K562 (cell line): ENCODE results near the gene INHA. TPM values are rescaled to one million over a fixed set of nuclear protein-coding genes. Genes with fewer than 3 reads are reported as not detected.
A peak's percentile ranks its signal among the peaks of the same experiment; 100 is the strongest.

ENCODE experiments used
- ATAC-seq: fragments of 200-7000 bp; cut with Tn5 transposase; 3 replicates; pipeline ENCODE4 v1.9.1; 2020; ENCODE audit warnings: moderate library complexity
- BruUV-seq: library from RNA; stranded (reverse); fragments of 400-500 nt; replicated peaks from 2 replicates; lab custom pipeline; 2021; lab: Mats Ljungman, UMichigan
- CTCF ChIA-PET: fragments of 300-600 bp; formaldehyde crosslinking; extraction: SDS; loops from one replicate; lab custom pipeline; 2021; ENCODE audit warnings: low intra/inter-chr PET ratio; lab: Yijun Ruan, JAX
- POLR2A ChIA-PET: fragments of 300-600, 350-650 bp; sonication (Branson Sonifier 250); formaldehyde crosslinking; extraction: SDS; loops from one replicate; lab custom pipeline; 2021; ENCODE audit warnings: antibody characterized with exemption, inconsistent platforms; lab: Yijun Ruan, JAX
- DNase-seq, 4 experiments: peaks; one replicate each; pipeline versions ENCODE4 v3.0.0 to v3.0.0-alpha.2; 2011 to 2018; ENCODE audit warnings: low spot score in 3 of 4, mixed read lengths in 3 of 4; ENCODE audit errors: extremely low read depth in 1 of 4
- FAIRE-seq: peaks from 2 replicates; lab custom pipeline; 2011; peaks lifted over from hg19 to GRCh38; lab: Jason Lieb, UNC
- H2AFZ ChIP-seq: 2 replicates; pipeline ENCODE4 v1.6.0; 2011; ENCODE audit warnings: low read depth, low read length, control low read depth, inconsistent platforms
- H3K27ac ChIP-seq: fragments of 200-600 bp; 3 replicates; pipeline ENCODE4 v1.8.0; 2011; ENCODE audit warnings: low read depth, mild to moderate bottlenecking, control low read depth, inconsistent platforms, low read length, moderate library complexity, mixed read lengths; ENCODE audit errors: extremely low read depth
- H3K27me3 ChIP-seq, 2 experiments: fragments of 300-600 bp in 1 of 2; 2 replicates in 1 of 2; 3 replicates in 1 of 2; pipeline versions ENCODE4 v1.6.0 to v1.8.0; 2011; ENCODE audit warnings: inconsistent platforms in 2 of 2, low read length in 2 of 2, mild to moderate bottlenecking in 1 of 2, mixed read lengths in 1 of 2, moderate library complexity in 1 of 2; ENCODE audit not compliant: control insufficient read depth in 2 of 2, insufficient read depth in 2 of 2
- H3K36me3 ChIP-seq: fragments of 300-600 bp; 3 replicates; pipeline ENCODE4 v1.8.0; 2011; ENCODE audit warnings: mild to moderate bottlenecking, low read length, inconsistent platforms; ENCODE audit not compliant: control insufficient read depth, insufficient read depth
- H3K4me1 ChIP-seq, 2 experiments: fragments of 200-600 bp in 1 of 2; replicated peaks in 1 of 2; 2 replicates in 1 of 2; 3 replicates in 1 of 2; pipeline versions ENCODE4 v1.5.1 to v1.8.0; 2011; ENCODE audit warnings: inconsistent platforms in 2 of 2, low read length in 2 of 2, mild to moderate bottlenecking in 1 of 2, mixed read lengths in 1 of 2, moderate library complexity in 1 of 2; ENCODE audit not compliant: control insufficient read depth in 2 of 2, insufficient read depth in 2 of 2
- H3K4me2 ChIP-seq: 2 replicates; pipeline ENCODE4 v1.6.1; 2011; ENCODE audit warnings: low read length, control low read depth, inconsistent platforms, mixed read lengths; ENCODE audit not compliant: insufficient read depth
- H3K4me3 ChIP-seq: fragments of 200-600 bp; sonication (generic), shearing (Covaris generic); 2 replicates; pipeline ENCODE4 v1.5.1; 2016; ENCODE audit warnings: control low read depth, inconsistent platforms
- H3K79me2 ChIP-seq: fragments of 200-600 bp; 3 replicates; pipeline ENCODE4 v1.8.0; 2011; ENCODE audit warnings: low read length, inconsistent platforms; ENCODE audit not compliant: control insufficient read depth, insufficient read depth
- H3K9ac ChIP-seq, 2 experiments: 2 replicates each; pipeline versions ENCODE4 v1.6.0 to v1.6.1; 2011; ENCODE audit warnings: low read depth in 2 of 2, low read length in 2 of 2, control low read depth in 1 of 2, inconsistent platforms in 1 of 2, mild to moderate bottlenecking in 1 of 2, mixed read lengths in 1 of 2; ENCODE audit not compliant: insufficient read depth in 1 of 2
- H3K9me1 ChIP-seq: one replicate; pipeline ENCODE4 v1.6.0; 2011; ENCODE audit warnings: inconsistent platforms, mild to moderate bottlenecking, low read length, moderate library complexity; ENCODE audit not compliant: control insufficient read depth, insufficient read depth
- H3K9me3 ChIP-seq: replicated peaks from 2 replicates; pipeline ENCODE4 v1.5.1; 2011; ENCODE audit warnings: low read depth, low read length, inconsistent platforms; ENCODE audit not compliant: control insufficient read depth, insufficient read depth
- H4K20me1 ChIP-seq: replicated peaks from 2 replicates; pipeline ENCODE4 v1.6.1; 2011; ENCODE audit warnings: low read length, inconsistent platforms, mixed read lengths; ENCODE audit not compliant: control insufficient read depth, insufficient read depth
- ARID2 ChIP-seq: fragments of 450-650 bp; IDR thresholded peaks from 2 replicates; pipeline ENCODE4 v1.6.1; 2017; ENCODE audit warnings: antibody characterized with exemption, mild to moderate bottlenecking
- CREBBP ChIP-seq: IDR thresholded peaks from one replicate; pipeline ENCODE4 v1.6.1; 2012; ENCODE audit warnings: low read depth, mild to moderate bottlenecking, control low read depth, inconsistent platforms, low read length
- EHMT2 ChIP-seq: fragments of 450-650 bp; IDR thresholded peaks from 2 replicates; pipeline ENCODE4 v1.6.1; 2018; ENCODE audit warnings: antibody characterized with exemption
- ZFX ChIP-seq: sonication (generic); formaldehyde crosslinking; IDR thresholded peaks from 2 replicates; pipeline ENCODE4 v1.8.0; 2022; ENCODE audit warnings: mild to moderate bottlenecking, missing genetic modification reagents, moderate library complexity
- ZNF143 ChIP-seq: sonication (generic); formaldehyde crosslinking; IDR thresholded peaks from 2 replicates; pipeline ENCODE4 v1.9.0; 2022; ENCODE audit warnings: mild to moderate bottlenecking, missing genetic modification reagents
- WGBS: fragments of 100-300 bp; shearing (Covaris generic); methylation state at CpG from one replicate; pipeline ENCODE4 v1.1.6; 2016; ENCODE audit warnings: low coverage, mixed read lengths; ENCODE audit not compliant: insufficient coverage; ENCODE audit errors: missing lambda C conversion rate; 5-methylcytosine and 5-hydroxymethylcytosine counted together
- in situ Hi-C: fragments of 300-500 bp; cut with MboI; formaldehyde crosslinking; loops from 4 replicates; pipeline ENCODE4 v1.15.0; 2018; ENCODE audit warnings: inconsistent platforms, mixed read lengths
- intact Hi-C: fragments of 100-400 bp; cut with micrococcal nuclease; formaldehyde crosslinking; loops from 2 replicates; pipeline ENCODE4 v1.14.2; 2022
- polyA plus RNA-seq, 8 experiments: library from polyadenylated mRNA; depleted of rRNA in 4 of 8; stranded (reverse) in 5 of 8; unstranded in 3 of 8; fragments of >200 nt; fragmentation: Nextera tagmentation in 2 of 8; fragmentation: Illumina TruSeq in 1 of 8; extraction: Ambion mirVana in 2 of 8; extraction: Trizol in 1 of 8; gene quantifications; 2 replicates each; pipeline versions ENCODE4 v1.2.1 to v1.2.3, GENCODE V29; 2011 to 2014; ENCODE audit warnings: inconsistent platforms in 1 of 8, missing spikeins in 1 of 8
- total RNA-seq, 7 experiments: library from RNA; depleted of rRNA in 6 of 7; stranded (reverse); fragments of >200 nt in 6 of 7; fragmentation: Illumina TruSeq in 2 of 7; extraction: Trizol in 2 of 7; gene quantifications; 2 replicates each; pipeline versions ENCODE4 v1.2.1 to v1.2.3, GENCODE V29; 2011 to 2021; ENCODE audit warnings: low replicate concordance in 1 of 7
- TF ChIP-seq, protein P1 (sequence below): IDR thresholded peaks from 3 replicates; pipeline ENCODE4 v1.6.1; 2011; ENCODE audit warnings: borderline replicate concordance, mild to moderate bottlenecking; ENCODE audit not compliant: insufficient read length, insufficient read depth
- TF ChIP-seq, protein P2 (sequence below): fragments of 450-650 bp; formaldehyde crosslinking; IDR thresholded peaks from 2 replicates; pipeline ENCODE4 v1.4.0; 2020; ENCODE audit warnings: mild to moderate bottlenecking, mixed read lengths
- TF ChIP-seq, protein P3 (sequence below): IDR thresholded peaks from 2 replicates; pipeline ENCODE4 v1.6.1; 2011; ENCODE audit warnings: borderline replicate concordance, low read depth, mild to moderate bottlenecking, moderate library complexity, low read length; ENCODE audit not compliant: insufficient read depth, poor library complexity, severe bottlenecking
- TF ChIP-seq, protein P4 (sequence below): fragments of 200-800 bp; sonication (Bioruptor generic); IDR thresholded peaks from 2 replicates; pipeline ENCODE4 v1.6.1; 2017; ENCODE audit warnings: missing genetic modification characterization, missing compliant biosample characterization

The INHA gene
- total and polyA plus RNA-seq, 9 of the 15 experiments (the other 6 are each of a cell fraction or from before 2014, with no cell fraction given): 0.07 to 1.9 (median 0.40) TPM

DNA sequence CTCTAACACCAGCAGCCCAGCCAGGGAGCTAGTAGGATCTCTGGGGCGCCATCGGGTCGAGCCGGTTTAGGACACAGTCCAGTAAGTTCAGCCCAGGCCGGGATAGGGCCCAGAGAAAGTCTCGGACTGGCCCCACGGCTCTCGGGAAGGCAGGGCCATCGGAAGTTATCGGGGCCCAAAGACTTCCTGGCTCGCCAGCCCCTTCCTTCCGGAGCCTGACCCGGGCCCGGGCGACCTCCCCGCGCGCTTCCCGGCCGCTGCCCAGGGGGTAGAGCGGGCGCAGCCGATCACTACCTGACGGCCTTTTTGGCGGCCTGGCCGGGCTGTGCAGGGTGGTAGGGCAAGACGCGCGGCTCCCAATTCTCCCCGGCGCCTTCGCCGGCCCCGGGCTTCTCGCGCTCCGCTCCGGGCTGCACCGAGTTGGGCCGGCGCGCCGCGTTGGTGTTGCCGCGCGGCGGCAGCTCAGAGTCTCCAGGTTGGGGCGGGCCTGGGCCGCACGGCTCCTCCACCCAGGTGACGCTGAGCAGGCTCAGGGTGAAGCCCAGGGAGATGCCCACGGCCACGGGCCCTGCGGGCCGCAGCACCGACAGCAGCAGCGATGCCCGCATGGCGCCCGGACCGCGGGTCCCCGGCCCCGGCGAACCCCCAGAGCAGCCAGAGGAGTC is 29.0 kb upstream of the INHA start:
- Histone ChIP-seq H3K9ac (peak overlapping the region; percentile 64 to 94), H3K27me3 (no peaks in the 10 kb centered on the region), H3K4me2 (peak overlapping the region; percentile 75), H3K9me3 (no peaks in the 10 kb centered on the region), H3K36me3 (peaks cover 32% of the 10 kb centered on the region; the same call in 2 of the 3 replicates), H4K20me1 (peaks cover 14% of the 10 kb centered on the region; the same call in 1 of the 2 replicates), H3K4me3 (peak overlapping the region; percentile 83), H3K9me1 (no peaks in the 10 kb centered on the region), H3K4me1 (peaks cover 0 to 61% of the 10 kb centered on the region in 2 experiments; a peak in 3 of 5 replicates), H3K27ac (peak overlapping the region; percentile 74), H2AFZ (0 out of 2 replicates have a peak overlapping the region, but pooled peaks have one; percentile 54), H3K79me2 (peaks cover 17% of the 10 kb centered on the region)
- in situ Hi-C loops: loop anchor here (5.0 to 10.0 kb wide), 2 partner anchors 99 to 152 kb away; no protein-coding TSS in a partner anchor
- ATAC-seq (peak; percentile 78), DNase-seq (peak; percentile 23 to 55 (median 42)), FAIRE-seq (no peak)
- WGBS: 0% methylated on average over 20 of the region's 66 CpGs
- POLR2A ChIA-PET: no interaction called here
- BruUV-seq: no TSS peak
- intact Hi-C loops: loop anchor here (2.0 to 5.0 kb wide), 2 partner anchors 84 to 184 kb away; partner anchors contain the start of gene SLC4A3
- CTCF ChIA-PET: interaction anchor here (0.7 to 3.8 kb wide), 3 partner anchors 100 to 147 kb away, joined by 3 to 80 read pairs (median 22); no protein-coding TSS in a partner anchor
- TF ChIP-seq, protein P1, sequence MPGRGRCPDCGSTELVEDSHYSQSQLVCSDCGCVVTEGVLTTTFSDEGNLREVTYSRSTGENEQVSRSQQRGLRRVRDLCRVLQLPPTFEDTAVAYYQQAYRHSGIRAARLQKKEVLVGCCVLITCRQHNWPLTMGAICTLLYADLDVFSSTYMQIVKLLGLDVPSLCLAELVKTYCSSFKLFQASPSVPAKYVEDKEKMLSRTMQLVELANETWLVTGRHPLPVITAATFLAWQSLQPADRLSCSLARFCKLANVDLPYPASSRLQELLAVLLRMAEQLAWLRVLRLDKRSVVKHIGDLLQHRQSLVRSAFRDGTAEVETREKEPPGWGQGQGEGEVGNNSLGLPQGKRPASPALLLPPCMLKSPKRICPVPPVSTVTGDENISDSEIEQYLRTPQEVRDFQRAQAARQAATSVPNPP: no peak
- no peak for TF ChIP-seq EHMT2
- TF ChIP-seq, protein P2, sequence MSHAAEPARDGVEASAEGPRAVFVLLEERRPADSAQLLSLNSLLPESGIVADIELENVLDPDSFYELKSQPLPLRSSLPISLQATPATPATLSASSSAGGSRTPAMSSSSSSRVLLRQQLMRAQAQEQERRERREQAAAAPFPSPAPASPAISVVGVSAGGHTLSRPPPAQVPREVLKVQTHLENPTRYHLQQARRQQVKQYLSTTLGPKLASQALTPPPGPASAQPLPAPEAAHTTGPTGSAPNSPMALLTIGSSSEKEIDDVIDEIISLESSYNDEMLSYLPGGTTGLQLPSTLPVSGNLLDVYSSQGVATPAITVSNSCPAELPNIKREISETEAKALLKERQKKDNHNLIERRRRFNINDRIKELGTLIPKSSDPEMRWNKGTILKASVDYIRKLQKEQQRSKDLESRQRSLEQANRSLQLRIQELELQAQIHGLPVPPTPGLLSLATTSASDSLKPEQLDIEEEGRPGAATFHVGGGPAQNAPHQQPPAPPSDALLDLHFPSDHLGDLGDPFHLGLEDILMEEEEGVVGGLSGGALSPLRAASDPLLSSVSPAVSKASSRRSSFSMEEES (CRISPR knock-in tag): no peak
- TF ChIP-seq, protein P3, sequence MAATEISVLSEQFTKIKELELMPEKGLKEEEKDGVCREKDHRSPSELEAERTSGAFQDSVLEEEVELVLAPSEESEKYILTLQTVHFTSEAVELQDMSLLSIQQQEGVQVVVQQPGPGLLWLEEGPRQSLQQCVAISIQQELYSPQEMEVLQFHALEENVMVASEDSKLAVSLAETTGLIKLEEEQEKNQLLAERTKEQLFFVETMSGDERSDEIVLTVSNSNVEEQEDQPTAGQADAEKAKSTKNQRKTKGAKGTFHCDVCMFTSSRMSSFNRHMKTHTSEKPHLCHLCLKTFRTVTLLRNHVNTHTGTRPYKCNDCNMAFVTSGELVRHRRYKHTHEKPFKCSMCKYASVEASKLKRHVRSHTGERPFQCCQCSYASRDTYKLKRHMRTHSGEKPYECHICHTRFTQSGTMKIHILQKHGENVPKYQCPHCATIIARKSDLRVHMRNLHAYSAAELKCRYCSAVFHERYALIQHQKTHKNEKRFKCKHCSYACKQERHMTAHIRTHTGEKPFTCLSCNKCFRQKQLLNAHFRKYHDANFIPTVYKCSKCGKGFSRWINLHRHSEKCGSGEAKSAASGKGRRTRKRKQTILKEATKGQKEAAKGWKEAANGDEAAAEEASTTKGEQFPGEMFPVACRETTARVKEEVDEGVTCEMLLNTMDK: no peak
- no peak for TF ChIP-seq CREBBP
- peak; percentile 74 for TF ChIP-seq ZFX
- TF ChIP-seq ZNF143: no peak
- no peak for TF ChIP-seq ARID2
- TF ChIP-seq, protein P4, sequence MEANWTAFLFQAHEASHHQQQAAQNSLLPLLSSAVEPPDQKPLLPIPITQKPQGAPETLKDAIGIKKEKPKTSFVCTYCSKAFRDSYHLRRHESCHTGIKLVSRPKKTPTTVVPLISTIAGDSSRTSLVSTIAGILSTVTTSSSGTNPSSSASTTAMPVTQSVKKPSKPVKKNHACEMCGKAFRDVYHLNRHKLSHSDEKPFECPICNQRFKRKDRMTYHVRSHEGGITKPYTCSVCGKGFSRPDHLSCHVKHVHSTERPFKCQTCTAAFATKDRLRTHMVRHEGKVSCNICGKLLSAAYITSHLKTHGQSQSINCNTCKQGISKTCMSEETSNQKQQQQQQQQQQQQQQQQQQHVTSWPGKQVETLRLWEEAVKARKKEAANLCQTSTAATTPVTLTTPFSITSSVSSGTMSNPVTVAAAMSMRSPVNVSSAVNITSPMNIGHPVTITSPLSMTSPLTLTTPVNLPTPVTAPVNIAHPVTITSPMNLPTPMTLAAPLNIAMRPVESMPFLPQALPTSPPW (CRISPR knock-in tag): no peak
